Measurements from ENCODE around the gene DEK.
"Not testable (repeated sequence)": the region's sequence is repeated elsewhere in the genome, so short reads cannot be mapped to it uniquely, and the experiment has no call there.

Gene DEK
- long read RNA-seq, transcript DEK-202 (11 exons, 3,427 nt), result major isoform, 295 of 411 reads
- long read RNA-seq, partial matches to known transcripts, result 91 of 411 reads
- long read RNA-seq, other reads (novel, unspliced or antisense), result 23 of 411 reads

DNA sequence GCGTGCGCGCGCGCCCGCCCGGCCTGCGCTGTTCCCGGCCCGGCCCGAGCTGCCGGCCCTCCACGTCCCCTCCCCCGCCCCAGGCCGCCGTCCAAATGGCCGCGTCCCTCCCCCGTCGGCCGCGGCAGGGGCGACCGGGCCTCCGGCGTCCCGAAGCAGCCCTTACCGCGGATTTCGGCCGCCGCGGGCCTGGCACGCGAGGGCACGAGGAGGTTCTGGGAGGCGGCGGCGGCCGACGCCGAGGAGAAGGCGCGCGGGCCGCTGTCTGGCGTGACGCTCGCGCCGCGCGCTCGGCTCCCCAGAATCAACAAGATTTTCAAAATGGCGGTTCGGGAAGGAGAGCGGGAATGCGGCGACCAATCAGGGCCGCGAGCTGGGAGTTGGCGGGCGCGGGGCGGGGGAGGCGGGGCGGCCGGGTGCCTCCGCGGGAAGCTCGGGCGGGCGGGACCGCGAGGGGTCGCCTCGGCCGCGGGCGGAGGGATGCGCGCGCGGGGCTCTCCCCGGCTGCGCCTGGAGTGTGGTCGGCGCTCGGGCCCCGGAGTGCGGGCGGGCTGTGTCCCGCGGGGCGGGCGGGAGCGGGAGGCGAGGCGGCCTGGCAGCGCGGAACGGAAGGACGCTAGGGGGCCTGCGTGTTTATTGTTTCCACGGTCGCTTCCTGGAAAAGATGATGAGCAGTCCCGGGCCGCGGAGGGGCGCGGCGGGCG, at the start of gene DEK:
Gene DEK, minus strand, starts transcription at position 312 of the 704 bp plus-strand sequence. CDS start 543 bp downstream, outside the sequence.
- H3K4me3 ChIP-seq (replicated peaks; ENCODE audit: insufficient read depth, low read length), result peak within 1 kb of the TSS; percentile 61
- no peak; the same call in none of the 2 replicates for TF ChIP-seq POLR2AphosphoS5 (IDR thresholded peaks at IDR 0.05; ENCODE audit: low read depth)
- TF ChIP-seq, protein P1, sequence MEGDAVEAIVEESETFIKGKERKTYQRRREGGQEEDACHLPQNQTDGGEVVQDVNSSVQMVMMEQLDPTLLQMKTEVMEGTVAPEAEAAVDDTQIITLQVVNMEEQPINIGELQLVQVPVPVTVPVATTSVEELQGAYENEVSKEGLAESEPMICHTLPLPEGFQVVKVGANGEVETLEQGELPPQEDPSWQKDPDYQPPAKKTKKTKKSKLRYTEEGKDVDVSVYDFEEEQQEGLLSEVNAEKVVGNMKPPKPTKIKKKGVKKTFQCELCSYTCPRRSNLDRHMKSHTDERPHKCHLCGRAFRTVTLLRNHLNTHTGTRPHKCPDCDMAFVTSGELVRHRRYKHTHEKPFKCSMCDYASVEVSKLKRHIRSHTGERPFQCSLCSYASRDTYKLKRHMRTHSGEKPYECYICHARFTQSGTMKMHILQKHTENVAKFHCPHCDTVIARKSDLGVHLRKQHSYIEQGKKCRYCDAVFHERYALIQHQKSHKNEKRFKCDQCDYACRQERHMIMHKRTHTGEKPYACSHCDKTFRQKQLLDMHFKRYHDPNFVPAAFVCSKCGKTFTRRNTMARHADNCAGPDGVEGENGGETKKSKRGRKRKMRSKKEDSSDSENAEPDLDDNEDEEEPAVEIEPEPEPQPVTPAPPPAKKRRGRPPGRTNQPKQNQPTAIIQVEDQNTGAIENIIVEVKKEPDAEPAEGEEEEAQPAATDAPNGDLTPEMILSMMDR (IDR thresholded peaks at IDR 0.05; ENCODE audit: insufficient read depth, low read length), result peak; percentile 21
- peak; percentile 58 to 85 for DNase-seq (ENCODE audit: low read depth in 1 of 2, low spot score in 1 of 2)
- H3K27ac ChIP-seq (replicated peaks), result peak within 1 kb of the TSS; percentile 94
- no peaks in the 10 kb centered on the region for H3K27me3 ChIP-seq (ENCODE audit: insufficient read depth, poor library complexity, severe bottlenecking)

DNA sequence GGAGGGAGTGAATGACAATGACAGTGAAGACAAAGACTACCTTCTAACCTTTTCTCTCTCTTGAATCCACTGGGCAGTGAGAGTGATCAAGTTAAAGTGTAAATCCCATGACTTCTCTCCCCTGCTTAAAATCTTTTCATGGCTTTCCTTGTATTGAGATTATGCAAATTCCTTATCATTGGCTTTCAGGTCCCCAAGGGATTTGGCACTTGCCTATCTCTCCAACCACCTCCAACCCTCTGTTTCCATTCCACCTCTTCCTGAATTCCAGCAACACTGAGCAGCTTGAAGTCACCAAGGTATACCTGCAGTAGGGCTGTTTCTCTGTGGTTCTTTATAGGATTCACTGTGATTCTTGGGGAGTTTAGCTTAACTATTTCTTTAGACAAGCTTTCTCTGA, 48.0 kb upstream of the DEK start:
- H3K27ac ChIP-seq (replicated peaks), result no peak overlapping the region
- TF ChIP-seq GABPA (IDR thresholded peaks at IDR 0.05; ENCODE audit: low read depth), result no peak
- TF ChIP-seq POLR2AphosphoS5 (IDR thresholded peaks at IDR 0.05; ENCODE audit: low read depth), result no peak
- TF ChIP-seq SPI1 (IDR thresholded peaks at IDR 0.05; ENCODE audit: borderline replicate concordance, low read depth), result no peak
- no peak for TF ChIP-seq REST (IDR thresholded peaks at IDR 0.05; ENCODE audit: insufficient replicate concordance, low read depth)
- TF ChIP-seq, protein P1 (IDR thresholded peaks at IDR 0.05; ENCODE audit: insufficient read depth, low read length), result no peak
- H3K27me3 ChIP-seq (ENCODE audit: insufficient read depth, poor library complexity, severe bottlenecking), result no peaks in the 10 kb centered on the region
- DNase-seq (ENCODE audit: low read depth in 1 of 2, low spot score in 1 of 2), result no peak
- H3K4me3 ChIP-seq (replicated peaks; ENCODE audit: insufficient read depth, low read length), result no peak overlapping the region

- not testable (repeated sequence) for DNase-seq (ENCODE audit: low read depth in 1 of 2, low spot score in 1 of 2); H3K27me3 ChIP-seq (ENCODE audit: insufficient read depth, poor library complexity, severe bottlenecking); H3K4me3 ChIP-seq (replicated peaks; ENCODE audit: insufficient read depth, low read length); H3K27ac ChIP-seq (replicated peaks)
Measured at GRCh38 chr6:18310010-18310409, 45.7 kb upstream of the DEK start.

- H3K27me3 ChIP-seq (ENCODE audit: insufficient read depth, poor library complexity, severe bottlenecking), result no peaks in the 10 kb centered on the region
- no peak overlapping the region for H3K4me3 ChIP-seq (replicated peaks; ENCODE audit: insufficient read depth, low read length)
- DNase-seq (ENCODE audit: low read depth in 1 of 2, low spot score in 1 of 2), result no peak
- TF ChIP-seq, protein P1 (IDR thresholded peaks at IDR 0.05; ENCODE audit: insufficient read depth, low read length), result no peak
- TF ChIP-seq SPI1 (IDR thresholded peaks at IDR 0.05; ENCODE audit: borderline replicate concordance, low read depth) (no peak), GABPA (IDR thresholded peaks at IDR 0.05; ENCODE audit: low read depth) (no peak), REST (IDR thresholded peaks at IDR 0.05; ENCODE audit: insufficient replicate concordance, low read depth) (no peak), POLR2AphosphoS5 (IDR thresholded peaks at IDR 0.05; ENCODE audit: low read depth) (no peak)
- H3K27ac ChIP-seq (replicated peaks), result no peak overlapping the region
Measured at GRCh38 chr6:18309046-18309445, 44.7 kb upstream of the DEK start.
